Measurements from ENCODE around the gene KIAA0319L.
"Not testable (repeated sequence)": the region's sequence is repeated elsewhere in the genome, so short reads cannot be mapped to it uniquely, and the experiment has no call there.

The KIAA0319L gene
- long read RNA-seq, donor 1, full-length matches to known transcripts: 3 of 10 reads
- long read RNA-seq, donor 1, partial matches to known transcripts: 7 of 10 reads
- long read RNA-seq, donor 1, other reads (novel, unspliced or antisense): 0 of 10 reads
- long read RNA-seq, donor 2, full-length matches to known transcripts: 4 of 4 reads
- long read RNA-seq, donor 2, partial matches to known transcripts: 0 of 4 reads
- long read RNA-seq, donor 2, other reads (novel, unspliced or antisense): 0 of 4 reads
- long read RNA-seq, donor 3, full-length matches to known transcripts: 3 of 3 reads
- long read RNA-seq, donor 3, partial matches to known transcripts: 0 of 3 reads
- long read RNA-seq, donor 3, other reads (novel, unspliced or antisense): 0 of 3 reads
- long read RNA-seq, donor 4, partial matches to known transcripts: 43 of 46 reads
- long read RNA-seq, donor 4, other reads (novel, unspliced or antisense): 0 of 46 reads
- long read RNA-seq, donor 5, full-length matches to known transcripts: 4 of 23 reads
- long read RNA-seq, donor 5, partial matches to known transcripts: 19 of 23 reads
- long read RNA-seq, donor 5, other reads (novel, unspliced or antisense): 0 of 23 reads
- long read RNA-seq, donor 6, partial matches to known transcripts: 0 of 2 reads
- long read RNA-seq, donor 6, other reads (novel, unspliced or antisense): 0 of 2 reads
- long read RNA-seq, donor 7, partial matches to known transcripts: 23 of 29 reads
- long read RNA-seq, donor 7, other reads (novel, unspliced or antisense): 0 of 29 reads
- long read RNA-seq, donor 8, full-length matches to known transcripts: 4 of 4 reads
- long read RNA-seq, donor 8, partial matches to known transcripts: 0 of 4 reads
- long read RNA-seq, donor 8, other reads (novel, unspliced or antisense): 0 of 4 reads

GRCh38 chr1:35557118-35557610 is at the start of gene KIAA0319L:
Gene KIAA0319L (minus strand): TSS chr1:35557403. CDS start chr1:35554491, 2,912 bp downstream.
- DNase-seq: peak; percentile 99

- no peak for DNase-seq
Measured at GRCh38 chr1:35605867-35606182, 48.6 kb upstream of the KIAA0319L start.

DNA sequence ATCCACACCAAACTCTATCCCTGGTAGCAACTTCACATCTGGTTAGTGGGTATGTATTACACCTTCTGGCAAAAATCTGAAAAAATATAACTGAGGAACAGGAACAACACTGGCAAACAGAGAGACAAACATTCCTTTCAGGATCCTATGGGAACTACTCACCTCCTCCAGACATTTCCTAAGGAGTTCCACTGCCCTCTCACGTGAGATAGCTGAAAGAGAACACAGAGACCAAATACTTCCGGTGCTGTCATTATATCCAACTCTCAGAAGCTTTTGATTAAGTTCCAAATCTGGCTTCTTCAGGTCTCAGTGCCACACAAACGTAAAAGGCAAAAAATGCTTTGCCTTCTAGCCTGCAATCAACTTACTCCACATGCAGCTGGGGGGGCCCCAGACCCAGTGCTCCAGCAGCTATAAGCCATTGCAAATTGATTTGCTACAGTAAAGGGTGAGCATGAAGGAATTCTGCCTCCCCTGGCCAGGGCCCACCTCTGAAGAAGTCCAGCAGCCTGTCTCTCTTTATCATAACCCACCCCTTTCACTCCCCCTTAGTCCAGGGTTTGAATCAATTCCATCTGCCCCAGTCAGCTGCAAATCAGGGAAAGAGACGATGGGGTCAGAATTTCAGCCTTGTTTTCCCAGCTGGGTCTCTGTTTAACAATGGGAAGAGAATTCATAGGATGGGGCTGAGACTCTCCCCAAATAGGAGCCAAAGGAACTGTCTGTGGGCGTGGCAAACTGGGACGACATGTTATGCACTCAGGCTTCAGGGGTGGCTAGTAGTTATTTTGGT is 48.1 kb upstream of the KIAA0319L start:
- no peak for DNase-seq

GRCh38 chr1:35603941-35604340 is 46.7 kb upstream of the KIAA0319L start:
- no peak for DNase-seq

GRCh38 chr1:35603468-35603867 is 46.3 kb upstream of the KIAA0319L start:
- DNase-seq: no peak

GRCh38 chr1:35600593-35600992 is 43.4 kb upstream of the KIAA0319L start:
- DNase-seq: no peak

DNA sequence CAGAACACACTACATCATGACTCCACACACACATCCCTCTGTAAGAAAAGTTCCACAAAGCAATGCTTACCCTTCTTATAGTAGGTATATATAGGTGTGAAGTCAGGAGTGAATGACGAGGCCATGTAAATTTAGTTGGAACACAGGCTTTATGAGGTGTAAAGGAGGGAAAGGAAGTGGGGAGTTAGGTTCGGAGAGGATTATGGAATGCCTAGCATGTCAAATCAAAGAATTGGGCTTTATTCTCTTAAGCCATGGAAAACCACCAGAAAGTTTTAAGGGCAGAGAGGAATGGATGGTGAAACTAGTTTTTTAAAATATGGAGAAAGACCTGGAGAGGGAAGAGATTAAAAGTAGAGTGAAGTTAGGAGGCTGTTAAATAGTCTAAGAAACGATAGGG is 42.2 kb upstream of the KIAA0319L start:
- DNase-seq: no peak

DNA sequence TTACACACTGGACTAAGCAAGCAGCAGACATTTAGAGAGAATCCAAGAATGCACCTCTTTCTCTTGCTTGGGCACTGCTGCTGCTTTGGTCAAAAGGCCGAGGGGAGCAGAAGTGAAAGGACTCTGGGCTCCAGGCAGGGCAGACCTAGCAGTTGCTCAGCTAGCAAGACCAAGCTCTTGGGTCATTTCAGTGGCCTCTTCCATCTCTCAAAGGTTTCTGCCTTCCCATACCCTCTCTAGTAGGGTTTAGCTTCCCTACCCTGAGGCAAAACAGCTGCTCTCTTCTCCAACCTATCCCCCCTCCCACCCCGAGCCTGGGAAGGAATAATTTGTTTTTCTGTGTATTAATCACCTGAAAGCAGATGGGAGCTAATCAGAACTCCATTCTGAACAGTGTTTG is 41.7 kb upstream of the KIAA0319L start:
- DNase-seq: no peak

DNA sequence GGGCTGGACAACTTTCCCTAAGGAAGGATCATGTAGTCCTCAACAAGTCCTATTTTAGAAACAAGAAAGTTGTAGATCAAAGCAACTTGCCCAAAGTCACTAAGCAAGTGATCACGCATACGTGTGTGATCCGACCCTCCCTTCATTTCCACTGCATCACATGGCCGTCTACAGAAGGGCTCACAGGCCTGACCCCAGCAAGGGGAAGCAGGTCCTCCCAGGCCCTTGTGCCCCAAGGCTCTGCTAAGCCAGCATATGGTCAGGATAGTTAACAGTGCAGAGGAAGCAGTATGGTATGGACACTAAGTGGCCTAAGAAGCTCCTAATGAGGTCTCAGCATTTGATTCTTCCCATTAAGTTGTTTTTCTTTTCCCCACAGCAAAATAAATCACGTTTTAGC is 40.7 kb upstream of the KIAA0319L start:
- no peak for DNase-seq

DNA sequence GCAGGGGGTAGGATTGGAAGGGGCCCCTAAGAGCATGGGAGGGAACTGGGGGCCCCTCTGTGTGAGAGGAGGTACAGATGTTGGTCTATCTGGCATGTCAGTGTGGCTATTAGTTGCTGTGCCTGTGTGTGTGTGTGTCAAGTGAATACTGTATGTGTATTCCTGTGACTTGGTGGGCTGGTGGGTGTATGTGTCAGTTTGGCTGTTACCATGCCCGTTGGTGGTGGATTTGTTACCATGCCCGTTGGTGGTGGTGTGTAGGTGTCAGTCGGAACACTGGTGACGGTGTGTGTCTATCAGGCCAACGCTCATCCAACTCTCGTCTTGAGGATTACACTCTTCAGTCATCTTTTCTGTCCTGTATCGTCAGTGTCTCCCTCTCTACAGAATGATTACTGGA is 38.5 kb upstream of the KIAA0319L start:
- no peak for DNase-seq

DNA sequence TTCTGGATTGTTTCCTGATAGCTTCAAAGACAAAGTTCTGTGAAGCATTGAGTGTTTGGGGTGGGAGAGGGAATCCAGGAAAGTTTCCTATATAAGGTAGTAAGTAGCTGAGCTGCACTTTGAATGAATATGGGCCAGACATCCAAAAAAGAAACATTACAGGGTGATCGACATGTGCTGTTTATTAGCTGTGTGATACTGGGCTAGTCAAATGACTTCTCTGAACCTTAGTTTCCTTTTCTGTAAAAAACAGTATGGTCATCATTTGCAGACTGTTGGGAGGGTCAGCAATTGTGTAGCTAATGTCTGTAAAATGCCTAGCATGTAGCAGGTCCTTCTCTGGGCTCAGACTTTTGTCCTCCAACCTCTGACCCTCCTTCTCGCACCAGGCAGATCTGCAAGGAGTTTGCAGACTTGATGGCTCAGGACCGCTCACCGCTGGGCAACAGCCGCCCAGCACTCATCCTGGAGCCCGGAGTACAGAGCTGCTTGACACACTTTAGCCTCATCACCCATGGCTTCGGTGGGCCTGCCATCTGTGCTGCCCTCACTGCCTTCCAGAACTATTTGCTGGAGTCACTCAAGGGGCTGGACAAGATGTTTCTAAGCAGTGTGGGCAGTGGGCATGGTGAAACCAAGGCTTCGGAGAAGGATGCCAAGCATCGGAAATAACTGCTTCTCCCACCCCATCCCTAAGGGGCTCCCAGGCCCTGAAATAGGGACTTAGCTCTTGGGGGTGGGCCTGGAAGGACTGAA is 37.0 kb upstream of the KIAA0319L start:
- DNase-seq: no peak

DNA sequence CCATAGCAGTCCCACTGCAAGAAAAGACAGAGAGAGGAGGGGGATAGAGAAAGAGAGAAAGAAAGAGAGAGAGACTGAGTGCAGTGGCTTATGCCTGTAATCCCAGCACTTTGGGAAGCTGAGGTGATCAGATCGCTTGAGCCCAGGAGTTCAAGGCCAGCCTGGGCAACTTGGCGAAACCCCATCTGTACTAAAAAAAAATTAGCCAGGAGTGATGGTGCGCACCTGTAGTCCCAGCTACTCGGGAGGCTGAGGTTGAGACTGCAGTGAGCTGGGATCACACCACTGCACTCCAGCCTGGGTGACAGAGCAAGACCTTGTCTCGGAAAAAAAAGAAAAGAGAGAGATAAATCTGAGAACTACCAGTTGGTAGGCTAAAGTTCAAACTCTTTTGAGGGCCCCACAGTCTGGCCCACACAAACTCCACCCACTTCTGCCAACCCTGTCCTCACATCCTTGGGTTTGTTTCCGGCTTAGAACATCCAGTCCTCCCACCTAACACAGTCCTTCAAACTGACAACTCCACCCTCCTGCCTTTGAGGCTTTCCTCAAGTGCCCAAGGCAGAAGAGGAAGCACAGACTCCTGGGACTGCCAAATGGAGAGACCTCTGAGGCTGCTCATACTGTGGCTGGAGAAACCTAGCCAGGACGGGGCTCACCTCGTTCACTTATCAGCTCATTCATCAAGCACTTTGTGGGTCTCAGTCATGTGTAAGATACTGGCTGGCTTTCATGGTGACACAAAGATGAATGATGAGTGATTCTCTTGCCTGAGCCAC is 36.0 kb upstream of the KIAA0319L start:
- no peak for DNase-seq

- no peak for DNase-seq
Measured at GRCh38 chr1:35591211-35591610, 34.0 kb upstream of the KIAA0319L start.

DNA sequence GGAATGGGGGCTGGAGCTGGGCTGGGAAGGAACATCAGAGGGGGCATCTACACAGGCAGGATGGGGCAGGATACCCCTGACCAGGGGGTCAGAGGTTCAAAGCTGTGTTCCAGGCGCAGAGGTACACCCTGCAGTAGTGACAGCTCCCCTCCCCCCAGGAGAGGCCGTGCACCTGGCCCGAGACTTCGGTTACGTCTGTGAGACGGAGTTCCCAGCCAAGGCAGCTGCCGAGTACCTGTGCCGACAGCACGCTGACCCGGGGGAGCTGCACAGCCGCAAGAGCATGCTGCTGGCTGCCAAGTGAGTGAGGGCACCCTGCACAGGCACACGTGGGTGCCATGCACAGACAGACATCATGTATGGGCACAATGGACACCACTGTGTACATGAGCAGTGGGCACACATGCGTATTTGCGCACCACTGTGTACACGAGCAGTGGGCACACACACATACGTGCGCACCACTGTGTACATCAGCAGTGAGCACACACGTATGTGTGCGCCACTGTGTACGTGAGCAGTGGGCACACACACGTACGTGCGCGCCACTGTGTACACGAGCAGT is 33.4 kb upstream of the KIAA0319L start:
- no peak for DNase-seq

DNA sequence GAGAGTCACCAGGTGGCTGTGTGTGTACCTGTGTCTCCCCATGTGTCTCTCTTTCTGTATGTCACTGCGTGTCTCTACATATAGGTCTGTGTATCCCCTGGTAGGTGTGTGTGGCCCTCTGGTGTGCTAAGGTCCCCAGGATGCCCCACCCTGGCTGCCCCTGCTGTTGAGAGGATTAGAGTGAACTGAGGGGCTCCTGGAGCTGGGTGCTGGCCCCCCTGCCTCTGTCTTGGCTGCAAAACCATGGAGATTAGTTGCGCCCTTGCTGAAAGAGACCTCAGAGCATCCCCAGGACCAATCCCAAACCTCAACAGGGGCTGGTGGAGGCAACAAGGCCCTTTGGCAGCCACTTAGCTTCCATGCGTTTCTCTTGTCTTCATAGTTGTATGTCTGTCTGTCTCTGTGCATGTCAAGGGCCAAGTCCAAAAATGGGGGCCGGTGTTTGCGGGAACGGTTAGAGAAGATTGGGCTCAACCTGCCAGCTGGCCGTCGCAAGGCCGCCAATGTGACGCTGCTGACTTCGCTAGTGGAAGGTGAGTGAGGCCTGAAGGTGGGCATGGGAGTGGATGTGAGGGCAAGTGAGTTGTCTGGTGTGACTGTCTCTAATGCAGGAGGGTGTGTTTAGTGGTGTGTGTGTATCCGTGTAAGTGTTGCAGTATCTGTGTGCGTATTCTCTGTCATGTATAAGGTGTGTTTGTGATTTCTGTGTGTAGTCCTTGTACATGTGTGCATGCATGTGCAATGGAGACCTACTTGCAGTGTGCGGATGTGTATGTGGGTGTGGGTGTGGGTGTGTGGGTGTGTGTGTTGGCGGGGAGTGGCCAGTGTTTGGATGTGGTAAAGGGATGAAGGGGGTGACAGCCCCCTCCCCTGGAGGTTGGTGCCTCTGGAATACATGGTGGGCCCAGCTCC is 32.6 kb upstream of the KIAA0319L start:
- no peak for DNase-seq

DNA sequence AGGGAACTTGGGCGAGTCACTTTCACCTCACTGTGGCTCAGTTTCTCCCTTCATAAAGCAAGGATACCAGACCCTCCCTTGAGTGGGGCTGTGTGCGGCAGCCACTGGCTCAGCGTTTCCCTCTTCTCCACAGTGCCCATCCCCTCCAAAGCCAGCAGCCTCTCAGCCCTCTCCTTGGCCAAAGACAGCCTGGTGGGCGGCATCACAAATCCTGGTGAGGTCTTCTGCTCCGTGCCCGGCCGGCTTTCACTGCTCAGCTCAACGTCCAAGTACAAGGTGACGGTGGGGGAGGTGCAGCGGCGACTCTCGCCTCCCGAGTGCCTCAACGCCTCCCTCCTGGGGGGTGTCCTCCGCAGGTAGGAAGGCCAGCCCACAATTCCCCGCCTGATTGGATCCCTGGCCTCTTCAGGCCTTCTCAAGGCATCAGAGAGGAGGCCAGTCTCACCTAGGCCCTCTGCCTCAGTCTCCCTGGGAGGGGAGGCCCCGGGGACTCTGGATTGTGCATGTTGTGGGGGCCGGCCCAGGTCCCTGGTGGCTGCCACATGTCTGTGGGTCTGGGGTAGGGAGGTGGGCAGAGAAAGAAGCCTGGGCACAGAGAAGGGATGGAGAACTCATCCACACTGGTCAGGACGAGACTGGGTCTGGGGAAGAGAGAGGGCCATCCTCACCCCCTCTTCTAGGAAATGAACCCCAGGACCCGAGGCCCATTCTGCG is 31.2 kb upstream of the KIAA0319L start:
- DNase-seq: no peak

GRCh38 chr1:35587736-35588135 is 30.5 kb upstream of the KIAA0319L start:
- DNase-seq: no peak

- no peak for DNase-seq
Measured at GRCh38 chr1:35586808-35587207, 29.6 kb upstream of the KIAA0319L start.

DNA sequence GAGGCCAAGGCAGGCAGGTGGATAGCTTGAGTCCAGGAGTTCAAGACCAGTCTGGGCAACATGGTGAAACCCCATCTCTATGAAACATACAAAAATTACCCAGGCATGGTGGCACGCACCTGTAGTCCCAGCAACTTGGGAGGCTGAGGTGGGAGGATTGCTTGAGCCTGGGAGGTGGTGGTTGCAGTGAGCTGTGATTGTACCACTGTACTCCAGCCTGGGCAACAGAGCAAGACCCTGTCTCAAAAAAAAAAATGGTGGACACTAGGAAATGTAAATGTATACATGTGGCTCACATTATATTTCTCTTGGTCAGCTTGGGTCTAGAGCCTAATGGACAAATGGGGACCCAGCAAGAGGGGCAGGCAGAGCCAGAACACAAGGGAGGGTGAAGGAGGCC is 28.6 kb upstream of the KIAA0319L start:
- DNase-seq: not testable (repeated sequence)

All from right kidney (tissue), 9 donors.